Daoy (cell line): Measurements from ENCODE around the gene TMEM203. TPM values are rescaled to one million over a fixed set of nuclear protein-coding genes. Genes with fewer than 3 reads are reported as not detected.

Experiments used
- DNase-seq: peaks from one replicate; pipeline ENCODE4 v3.0.0-alpha.2; 2015; ENCODE audit warnings: low read depth
- total RNA-seq: library from RNA; depleted of rRNA; stranded (reverse); fragments of >200 nt; shearing (Covaris generic); gene quantifications from 2 replicates; pipeline ENCODE4 v1.2.3, GENCODE V29; 2014

The TMEM203 gene
- total RNA-seq, 1 experiment from 2014 or later: 62.3 TPM

DNA sequence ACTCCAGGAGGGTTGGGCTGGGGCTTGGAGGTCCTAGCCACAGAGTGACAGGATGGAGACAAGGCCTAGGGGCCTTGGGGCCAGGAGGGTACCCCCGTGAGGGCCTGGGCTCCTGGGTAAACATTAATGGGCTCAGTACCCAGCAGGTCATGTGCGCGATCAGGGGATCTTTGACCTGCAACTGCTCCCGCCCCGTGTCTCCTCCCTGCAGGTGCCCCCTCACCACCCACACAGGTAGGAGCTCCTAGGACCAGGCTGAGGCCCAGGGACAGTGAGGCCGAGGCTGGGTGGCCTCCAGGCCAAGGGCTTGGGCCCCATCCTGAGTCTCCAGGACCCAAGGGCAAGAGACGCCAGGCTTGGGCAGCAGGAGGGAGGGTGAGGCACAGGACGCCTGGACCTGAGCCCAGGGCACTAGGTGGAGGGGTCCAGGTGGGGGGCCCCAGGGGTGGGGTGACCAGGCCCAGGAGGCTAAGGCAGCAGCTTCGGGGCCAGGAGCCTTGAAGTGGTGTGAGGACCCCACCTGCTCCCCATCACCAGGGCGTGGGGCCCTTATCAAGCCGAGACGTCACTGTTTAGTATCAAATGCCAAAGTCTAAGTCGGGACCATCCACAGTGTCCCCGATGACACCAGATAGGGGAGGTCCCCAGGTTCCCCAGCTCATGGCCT lies 25.4 kb upstream of the TMEM203 start, which contains the start of gene SLC34A3:
TSS of gene SLC34A3 (plus strand) at position 197 of the 667 bp plus-strand sequence. CDS start 802 bp downstream, outside the sequence.
- DNase-seq: no peak

DNA sequence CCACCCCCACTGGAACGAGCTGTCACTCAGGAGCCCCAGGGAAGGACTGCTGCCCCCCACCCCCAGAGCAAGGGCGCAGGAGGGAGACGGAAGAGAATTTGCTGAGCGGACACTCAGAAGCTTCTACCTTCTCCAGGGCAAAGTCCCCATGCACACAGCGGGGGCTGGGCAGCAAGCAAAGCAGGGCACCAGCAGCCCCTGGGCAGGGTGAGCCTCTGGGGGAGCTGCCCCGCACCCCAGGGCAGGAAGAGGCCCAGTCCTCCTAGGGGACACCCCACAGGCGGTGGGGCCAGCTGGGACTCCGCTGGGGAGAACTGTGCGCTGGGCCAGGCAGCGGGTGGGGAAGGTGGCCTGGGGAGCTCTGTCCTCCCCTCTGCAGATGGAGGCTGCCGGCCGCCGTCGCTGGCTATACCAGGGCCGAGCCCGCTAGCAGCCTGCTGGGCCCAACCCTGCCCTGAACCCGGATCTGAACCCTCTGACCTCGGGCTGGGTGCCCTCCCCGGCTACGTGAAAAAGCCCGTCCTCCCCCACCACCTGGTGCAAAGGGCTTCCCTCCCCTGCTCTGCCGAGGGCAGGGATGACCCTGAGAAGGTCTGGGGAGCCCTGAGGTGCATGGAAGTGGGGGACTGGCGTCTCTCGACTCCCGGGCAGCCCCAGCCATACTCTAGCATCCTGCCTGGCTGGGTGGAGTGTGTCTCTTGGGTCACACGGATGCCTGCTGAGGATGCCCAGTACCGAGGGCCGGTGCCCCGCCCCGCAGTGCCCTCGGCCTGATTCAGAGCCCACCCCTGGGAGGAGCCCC lies 24.7 kb upstream of the TMEM203 start:
- DNase-seq: no peak

DNA sequence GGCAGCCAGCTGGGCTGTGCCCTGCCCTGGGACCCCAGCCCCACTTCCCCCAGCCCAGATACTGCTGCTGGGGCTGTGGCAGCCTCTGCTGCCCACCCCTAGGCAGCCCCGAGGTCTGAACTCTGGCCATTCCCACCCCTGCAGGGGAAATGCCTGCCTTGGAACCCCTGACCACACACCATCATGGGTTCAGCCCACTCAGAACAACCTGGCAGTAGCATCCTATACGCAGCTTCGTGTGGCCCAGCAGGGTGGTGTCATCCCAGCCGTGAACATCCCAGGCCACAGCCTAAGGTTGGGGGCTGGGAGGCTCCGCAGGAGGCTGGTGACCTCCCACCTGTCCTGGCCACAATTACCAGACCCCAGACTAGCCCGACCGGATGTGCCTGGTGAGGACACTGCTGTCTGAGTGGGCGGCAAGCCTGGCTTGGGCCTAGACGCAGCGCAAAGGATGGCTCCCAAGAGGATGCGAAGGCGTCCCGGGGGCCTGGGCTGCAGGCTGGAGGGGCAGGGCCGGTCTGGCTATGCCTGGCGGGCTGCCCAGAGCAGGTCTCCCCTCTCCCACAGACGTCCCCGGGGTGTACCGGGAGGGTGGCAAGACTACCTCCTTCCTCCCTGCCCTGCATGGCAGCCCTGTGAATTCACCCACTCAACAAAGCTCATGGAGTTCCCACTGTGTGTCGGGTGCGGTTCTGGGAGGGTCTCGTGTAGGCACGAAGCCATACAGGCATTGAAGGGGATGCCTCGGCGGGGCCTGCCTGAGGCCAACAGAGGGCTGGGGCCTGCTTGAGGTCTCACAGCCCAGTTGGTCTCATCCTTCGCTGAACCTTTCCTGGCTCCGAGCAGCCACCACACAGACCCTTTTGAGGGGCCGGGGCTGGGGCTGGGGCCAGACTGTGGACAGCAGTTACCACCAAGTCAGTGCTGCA lies 23.8 kb upstream of the TMEM203 start:
- no peak for DNase-seq

DNA sequence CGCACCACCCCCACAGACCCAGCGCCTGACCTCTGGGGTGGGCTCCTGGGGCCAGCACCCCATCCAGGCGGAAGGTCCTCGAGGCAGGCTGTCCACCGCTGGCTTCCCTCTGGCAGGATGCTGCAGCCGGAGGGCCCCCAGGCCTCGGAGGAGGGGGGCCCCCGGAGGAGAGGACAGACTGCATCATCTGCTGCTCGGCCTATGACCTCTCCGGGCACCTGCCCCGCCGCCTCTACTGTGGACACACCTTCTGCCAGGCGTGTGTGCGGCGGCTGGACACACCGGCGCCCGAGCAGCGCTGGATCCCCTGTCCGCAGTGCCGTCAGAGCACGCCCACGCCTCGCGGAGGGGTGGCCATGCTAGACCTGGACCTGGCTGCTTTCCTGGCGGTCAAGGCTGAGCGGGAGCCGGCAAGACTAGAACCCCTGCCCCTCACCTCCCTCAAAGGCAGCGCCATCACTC lies 23.1 kb upstream of the TMEM203 start:
- DNase-seq: no peak

DNA sequence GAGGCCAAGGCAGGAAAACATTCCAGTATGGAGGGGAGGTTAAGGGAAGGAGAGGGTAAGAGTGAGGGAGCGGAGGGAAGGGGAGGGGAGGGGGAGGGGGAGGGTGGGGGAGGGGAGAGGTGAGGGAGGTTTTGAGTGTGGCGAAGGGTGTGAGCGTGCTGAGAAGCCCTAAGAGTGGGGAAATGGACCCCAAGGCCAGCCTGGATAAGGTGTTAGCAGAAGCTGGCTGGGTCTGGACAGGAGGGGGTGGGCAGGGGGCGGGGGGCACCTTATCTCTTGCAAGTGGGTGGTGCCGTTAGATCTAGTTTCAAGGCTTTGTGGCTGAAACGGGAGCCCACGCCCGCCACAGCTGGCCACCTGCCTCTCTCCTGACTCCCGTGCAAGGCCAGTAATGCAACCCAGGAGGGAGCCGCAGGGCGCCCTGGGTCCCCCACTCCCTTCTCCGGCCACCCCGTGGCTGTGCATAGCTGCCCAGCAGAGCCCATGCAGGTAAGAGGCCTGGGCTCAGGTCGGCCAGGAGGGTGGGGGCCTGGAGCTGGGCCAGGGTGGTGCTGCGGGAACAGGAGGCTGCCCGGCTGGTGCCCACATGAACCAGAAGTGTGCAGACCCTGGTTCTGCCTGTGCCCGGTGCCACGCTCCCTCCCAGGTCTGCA lies 22.5 kb upstream of the TMEM203 start:
- no peak for DNase-seq

DNA sequence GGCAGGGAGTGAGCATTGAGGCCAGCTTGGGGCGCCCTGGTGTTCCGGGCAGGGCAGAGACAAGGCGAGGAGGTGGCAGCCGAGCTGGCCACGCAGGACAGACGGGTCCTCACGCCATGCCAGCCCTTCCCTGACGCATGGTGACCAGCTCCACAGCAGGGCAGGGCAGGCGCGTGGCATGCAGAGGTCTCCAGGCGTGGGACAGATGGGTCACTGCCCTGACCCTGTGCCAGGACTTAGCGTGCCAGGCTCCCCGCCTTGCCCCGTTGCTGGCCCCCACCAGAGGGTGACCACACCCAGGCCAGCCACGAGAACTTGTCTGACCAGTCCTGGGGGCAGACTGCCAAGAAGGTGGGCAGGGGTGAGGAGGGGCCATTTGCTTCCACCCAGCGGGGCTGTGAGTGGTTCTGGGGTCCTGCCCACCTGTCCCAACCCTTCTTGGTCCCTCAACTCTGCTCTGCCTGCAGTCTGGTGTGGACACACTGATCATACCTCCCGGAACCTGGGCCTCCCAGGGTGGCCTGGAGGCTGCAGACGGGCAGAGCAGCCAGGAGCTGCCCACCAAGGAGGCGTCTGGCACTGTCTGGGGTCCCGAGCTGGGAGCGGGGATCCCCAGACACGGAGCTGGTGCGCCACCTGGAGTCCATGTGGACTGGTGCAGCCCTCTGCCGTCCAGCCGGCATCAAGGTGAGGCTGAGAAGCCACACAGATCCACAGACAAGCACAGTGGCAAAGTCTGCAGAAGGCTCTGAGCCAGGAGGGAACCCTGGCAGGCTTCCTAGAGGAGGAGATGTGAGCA lies 21.8 kb upstream of the TMEM203 start, which contains the start of gene RNF224:
TSS of gene RNF224 (plus strand) at position 449 of the 799 bp plus-strand sequence. CDS start 834 bp downstream, outside the sequence.
- DNase-seq: peak; percentile 90

DNA sequence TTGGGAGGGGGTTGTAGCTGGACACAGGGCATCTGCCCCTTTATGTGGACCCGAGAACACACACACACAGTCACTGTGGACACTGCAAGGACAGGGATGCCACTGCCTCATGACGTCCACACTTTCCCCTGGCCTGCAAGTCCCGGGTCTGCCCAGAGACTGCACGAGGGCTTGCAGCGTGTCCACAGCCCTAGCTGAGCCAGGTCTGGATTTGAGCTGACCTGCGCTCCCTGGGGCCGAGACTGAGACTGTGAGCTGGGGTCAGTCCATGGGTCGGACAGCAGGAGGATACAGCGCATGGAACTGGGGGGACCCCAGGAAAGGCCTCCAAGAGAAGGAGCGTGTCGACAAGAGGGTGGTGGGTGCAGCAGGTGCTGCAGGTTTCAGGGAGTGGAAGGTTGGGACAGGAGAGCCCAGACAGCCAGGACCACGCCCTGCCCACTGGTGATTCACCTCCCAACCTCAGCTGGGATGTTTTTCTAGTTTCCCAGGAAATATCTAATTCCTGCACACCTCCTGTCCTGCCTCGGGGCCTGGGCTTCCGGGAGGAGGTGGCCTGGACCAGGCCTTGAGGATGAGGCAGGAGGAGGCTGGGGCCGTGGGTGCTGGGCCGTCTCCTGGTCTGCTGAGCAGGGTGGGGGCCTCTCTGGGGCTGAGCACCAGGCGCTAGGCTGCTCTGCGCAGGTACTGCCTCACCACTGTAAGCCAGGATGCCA lies 21.0 kb upstream of the TMEM203 start:
- peak; percentile 67 for DNase-seq

DNA sequence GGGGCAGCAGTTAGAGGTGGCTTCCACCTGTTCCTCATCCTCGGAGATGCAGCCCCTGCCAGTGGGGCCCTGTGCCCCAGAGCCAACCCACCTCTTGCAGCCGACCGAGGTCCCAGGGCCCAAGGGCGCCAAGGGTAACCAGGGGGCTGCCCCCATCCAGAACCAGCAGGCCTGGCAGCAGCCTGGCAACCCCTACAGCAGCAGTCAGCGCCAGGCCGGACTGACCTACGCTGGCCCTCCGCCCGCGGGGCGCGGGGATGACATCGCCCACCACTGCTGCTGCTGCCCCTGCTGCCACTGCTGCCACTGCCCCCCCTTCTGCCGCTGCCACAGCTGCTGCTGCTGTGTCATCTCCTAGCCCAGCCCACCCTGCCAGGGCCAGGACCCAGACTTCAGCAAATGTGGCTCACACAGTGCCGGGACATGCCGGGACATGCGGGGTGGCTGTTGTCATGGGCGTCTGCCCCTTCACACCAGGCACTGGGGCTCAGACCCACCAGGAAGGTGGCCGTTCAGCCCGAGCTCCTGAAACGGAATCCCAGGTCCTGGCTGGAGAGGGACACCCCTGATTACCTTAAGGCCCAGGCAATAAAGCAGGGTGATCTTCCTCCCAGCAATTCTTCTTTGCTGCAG lies 20.4 kb upstream of the TMEM203 start:
- DNase-seq: no peak

DNA sequence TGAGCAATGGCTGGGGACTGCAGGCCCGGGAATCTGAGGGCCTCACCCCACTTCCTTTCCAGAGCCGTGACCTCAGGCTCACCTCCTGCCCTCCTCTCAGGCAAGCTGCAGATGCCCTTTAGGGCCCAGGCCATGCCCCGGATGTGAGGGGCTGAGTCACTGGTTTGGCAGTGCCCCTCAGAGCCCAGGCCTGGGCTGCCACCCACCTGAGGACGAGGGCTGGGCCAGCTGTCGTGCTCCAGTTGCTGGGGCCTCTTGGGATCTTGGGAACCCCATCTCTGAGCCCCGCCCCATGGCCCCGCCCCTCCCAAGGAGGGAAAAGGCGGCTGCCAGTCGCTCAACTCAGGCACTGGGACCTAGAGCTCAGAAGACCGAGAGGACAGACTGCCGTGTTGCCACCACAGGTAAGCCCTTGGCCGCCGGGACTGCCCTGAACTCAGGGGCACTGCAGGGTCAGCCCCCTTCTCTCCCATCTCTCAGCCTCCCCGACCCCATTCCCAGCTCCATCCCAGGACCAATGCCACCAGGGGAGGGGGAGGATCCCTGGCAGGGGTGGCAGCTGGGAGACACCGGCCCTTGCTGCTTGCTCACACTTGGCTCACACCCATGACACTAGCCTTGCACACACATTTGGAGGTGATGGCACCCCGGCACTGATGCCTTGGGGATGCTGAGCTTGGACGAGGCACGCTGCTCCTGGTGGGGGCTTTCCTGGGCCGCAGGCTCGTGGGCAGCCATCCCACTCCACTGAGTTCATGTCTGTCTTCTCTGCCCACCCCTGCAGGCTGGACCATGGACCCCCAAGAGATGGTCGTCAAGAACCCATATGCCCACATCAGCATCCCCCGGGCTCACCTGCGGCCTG lies 19.6 kb upstream of the TMEM203 start, which contains the start of gene CYSRT1:
TSS of gene CYSRT1 (plus strand) at position 345 of the 865 bp plus-strand sequence. CDS start at position 793, 448 bp downstream.
- DNase-seq: no peak

DNA sequence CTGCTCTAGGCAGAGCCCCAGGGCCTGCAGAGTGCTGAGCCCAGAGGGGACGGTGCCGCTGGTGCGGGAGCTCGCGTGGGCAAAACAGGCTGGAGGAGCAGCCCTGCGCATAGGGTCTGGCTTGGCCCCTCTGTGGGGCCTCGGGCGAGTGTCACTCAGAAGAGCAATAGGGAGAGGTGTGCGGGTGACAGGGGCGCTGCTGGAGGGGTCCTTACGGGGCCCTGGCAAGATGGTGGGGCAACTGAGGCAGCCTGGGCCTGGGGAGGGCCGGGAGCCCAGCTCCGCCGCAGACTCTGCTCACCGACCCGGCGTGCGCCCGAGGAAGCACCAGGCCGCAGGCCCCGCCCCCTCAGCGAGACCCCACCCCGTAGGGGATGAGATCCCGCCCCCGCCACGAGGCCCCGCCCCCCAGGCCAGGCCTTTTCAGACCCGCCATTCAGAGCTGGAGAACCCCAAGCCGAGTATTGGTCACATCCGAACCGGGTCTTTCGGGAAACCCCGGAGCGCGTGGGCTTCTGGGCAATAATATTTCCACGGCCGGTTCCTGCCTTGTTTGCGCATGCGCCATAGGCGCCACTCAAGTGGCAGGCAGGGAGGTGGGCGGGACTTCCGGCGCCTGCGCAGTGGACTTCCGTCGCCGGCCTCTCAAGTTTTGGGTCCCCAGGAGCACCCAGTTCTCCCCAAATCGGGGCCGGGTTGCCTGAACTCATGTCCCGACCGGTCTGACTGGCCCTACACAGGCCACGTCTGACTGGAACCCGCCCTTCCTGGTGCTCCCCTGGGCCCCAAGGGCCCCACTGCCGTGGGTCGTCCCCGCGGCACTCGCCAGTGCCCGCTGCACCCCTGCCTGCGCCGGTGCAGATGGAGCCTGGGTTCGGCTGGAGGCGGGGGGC lies 17.9 kb upstream of the TMEM203 start:
- DNase-seq: peak; percentile 99

DNA sequence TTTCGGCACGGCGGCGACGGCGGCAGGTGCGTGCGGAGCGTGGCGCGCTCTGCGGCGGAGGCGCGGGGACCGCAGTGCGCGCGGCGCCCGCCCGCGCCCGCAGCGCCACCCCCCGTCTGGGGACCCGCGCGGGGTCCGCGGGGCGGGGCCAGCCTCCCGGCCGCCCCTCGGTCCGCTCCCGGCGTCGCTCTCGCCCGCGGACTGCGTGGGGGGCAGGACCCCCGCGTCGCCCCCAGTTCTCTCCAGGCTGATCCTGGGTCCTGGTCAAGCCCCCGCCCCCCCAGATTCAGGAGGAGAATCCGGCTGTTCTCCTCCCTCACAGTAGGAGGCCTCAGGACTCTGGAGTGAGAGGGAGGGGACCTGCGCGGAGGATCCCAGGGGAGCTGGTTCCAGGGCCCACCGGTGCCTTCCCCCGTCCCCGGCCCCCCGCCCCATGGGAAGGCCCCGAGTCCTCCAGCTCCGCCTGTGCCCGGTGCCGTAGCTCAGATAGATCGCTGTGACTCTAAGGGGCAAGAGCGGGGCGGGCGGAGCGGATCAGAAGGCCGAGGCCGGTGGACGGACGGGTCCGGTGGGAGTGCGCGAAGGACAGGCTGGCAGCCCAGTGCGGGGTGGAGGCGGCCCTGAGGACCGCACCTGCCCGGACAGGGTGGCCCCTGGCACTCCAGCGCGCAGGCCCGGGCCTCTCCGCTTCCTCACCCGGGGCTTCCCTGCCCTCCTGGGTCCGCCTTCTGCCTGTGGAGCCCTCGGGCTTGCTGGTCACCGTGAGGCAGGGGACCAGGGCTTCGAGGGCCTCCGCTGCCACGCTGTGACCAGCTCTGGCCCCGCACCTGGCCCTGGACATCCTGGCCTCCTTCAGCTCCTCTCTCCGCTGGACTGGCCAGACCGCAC lies 17.0 kb upstream of the TMEM203 start, which contains the start of gene RNF208:
TSS of gene RNF208 (minus strand) at position 51 of the 888 bp plus-strand sequence. CDS start 1,028 bp downstream, outside the sequence.
- no peak for DNase-seq

DNA sequence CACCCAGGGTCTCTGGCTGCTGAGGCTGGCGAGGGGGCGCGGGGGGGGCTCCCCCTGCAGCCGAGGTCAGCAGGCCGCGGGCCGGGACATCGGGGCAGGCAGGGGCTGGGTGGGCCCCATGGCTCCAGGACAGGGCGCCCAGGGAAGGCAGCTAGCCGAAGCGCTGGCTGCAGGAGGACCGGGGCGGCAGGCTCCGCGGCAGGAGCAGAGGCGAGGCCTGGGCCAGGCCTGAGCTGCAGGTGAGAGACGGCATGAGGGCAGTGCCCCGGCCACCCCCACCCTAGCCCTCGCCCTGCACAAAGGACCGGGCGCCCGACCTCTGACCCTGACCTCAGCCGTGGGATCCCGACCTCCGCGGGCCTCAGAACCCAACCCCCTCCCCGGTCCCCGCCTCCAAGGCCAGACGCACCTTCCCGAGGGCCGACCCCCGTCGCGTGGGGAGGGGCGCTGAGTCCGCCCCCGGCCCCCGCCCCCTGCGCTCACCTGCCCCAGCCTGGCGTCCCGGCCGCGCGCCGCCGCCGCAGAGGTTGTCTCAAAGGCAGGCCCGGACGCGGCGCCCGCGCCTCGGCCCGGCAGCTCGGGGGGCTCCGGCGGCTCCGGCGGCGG lies 16.2 kb upstream of the TMEM203 start:
- no peak for DNase-seq

DNA sequence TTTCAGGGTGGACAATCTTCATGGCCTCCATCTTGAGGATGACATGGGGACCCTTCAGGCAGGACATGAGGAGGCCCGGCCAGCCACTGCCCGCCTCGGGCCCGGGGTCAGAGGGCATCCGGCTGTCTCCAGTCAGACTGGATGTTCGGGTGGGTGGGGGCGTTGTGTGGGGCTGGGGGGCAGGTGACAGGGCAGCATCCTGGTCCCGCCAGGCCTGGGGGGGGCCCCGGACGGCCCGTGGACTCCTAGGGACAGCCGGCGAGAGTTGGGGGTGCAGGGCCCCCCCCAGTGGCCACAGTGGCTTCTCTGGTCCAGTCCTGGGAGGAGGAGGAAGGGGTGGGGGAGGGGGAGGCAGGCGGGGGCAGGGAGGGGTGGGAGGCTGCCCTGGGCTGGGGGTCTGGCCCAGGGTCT lies 15.7 kb upstream of the TMEM203 start:
- DNase-seq: no peak

DNA sequence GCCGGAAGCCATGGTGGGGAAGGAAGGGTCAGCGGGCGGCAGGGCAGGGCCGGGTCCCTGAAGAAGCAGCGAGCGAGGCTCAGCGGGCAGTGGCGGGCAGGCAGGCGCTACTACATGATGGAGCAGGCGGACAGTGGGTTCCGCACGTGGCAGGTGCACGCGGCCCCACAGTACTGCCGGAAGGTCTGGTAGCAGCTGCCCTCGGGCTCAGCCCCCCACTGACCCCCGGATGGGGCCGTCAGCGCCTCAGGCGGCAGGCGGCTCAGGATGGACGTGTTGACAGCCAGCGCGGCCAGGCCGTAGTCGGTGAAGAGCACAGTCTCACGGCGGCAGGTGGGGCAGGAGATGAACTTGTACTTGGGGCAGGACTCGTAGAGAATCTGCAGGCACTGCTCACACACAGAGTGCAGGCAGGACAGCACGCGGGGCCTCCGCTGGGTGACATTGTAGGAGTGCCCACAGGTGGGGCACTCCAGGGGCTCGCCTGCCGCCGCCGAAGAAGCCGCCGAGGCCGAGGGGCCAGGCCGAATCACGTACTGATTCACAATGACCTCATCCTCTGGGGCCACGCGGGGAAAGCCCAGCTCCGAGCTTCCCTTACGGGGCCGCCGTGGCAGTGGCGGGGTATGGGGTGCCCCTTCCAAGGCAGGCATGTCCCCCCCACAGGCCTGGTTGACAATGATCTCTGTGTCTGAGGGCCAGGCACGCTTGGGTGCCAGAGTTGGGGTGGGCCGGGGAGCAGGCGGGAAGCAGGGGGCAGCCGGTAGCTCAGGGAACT lies 15.1 kb upstream of the TMEM203 start:
- no peak for DNase-seq
